Loucy (cell line): ENCODE results near the gene UNC13D.

ENCODE experiments used
- CTCF ChIP-seq: fragments of 200-600 bp; sonication (generic); conservative IDR thresholded peaks from 2 replicates; pipeline ENCODE4 v1.5.1; 2014; ENCODE audit warnings: mild to moderate bottlenecking, antibody characterized with exemption, low read length
- EZH2phosphoT487 ChIP-seq: fragments of 200-600 bp; IDR thresholded peaks from 2 replicates; pipeline ENCODE4 v1.6.1; 2018; ENCODE audit warnings: antibody characterized with exemption, mild to moderate bottlenecking, moderate library complexity, borderline replicate concordance

GRCh38 chr17:75820094-75821080 lies 23.8 kb downstream of the UNC13D start:
- TF ChIP-seq CTCF (no peak), EZH2phosphoT487 (no peak)
